ENCODE data around the gene NLK. TPM values are rescaled to one million over a fixed set of nuclear protein-coding genes. Genes with fewer than 3 reads are reported as not detected.
"Not testable (repeated sequence)": the region's sequence is repeated elsewhere in the genome, so short reads cannot be mapped to it uniquely, and the experiment has no call there.

NLK gene
- total RNA-seq: 10 to 100 TPM in 1 of 2 donors, 1 to 10 TPM in 1; 8.2 to 11.6 TPM

GRCh38 chr17:28042657-28042720, at the start of gene NLK:
NLK (plus strand) TSS chr17:28042677; CDS start chr17:28042874, 197 bp downstream.
- no peaks in the 10 kb centered on the region for H3K27me3 Mint-ChIP-seq
- H3K36me3 Mint-ChIP-seq (ENCODE audit: low read depth): no peaks in the 10 kb centered on the region
- H3K4me1 Mint-ChIP-seq: peaks cover 43% of the 10 kb centered on the region
- no peak for ATAC-seq (replicated peaks)
- H3K9me3 Mint-ChIP-seq: no peaks in the 10 kb centered on the region
- peak within 1 kb of the TSS; percentile 66 for H3K27ac Mint-ChIP-seq
- H3K4me3 Mint-ChIP-seq: peak within 1 kb of the TSS; percentile 71

- H3K27ac Mint-ChIP-seq: no peak overlapping the region
- no peak for ATAC-seq (replicated peaks)
- H3K4me1 Mint-ChIP-seq: no peaks in the 10 kb centered on the region
- H3K27me3 Mint-ChIP-seq: peaks cover 5% of the 10 kb centered on the region
- no peaks in the 10 kb centered on the region for H3K36me3 Mint-ChIP-seq (ENCODE audit: low read depth)
- no peaks in the 10 kb centered on the region for H3K9me3 Mint-ChIP-seq
- no peak overlapping the region for H3K4me3 Mint-ChIP-seq
Observed at GRCh38 chr17:27993161-27993695, 49.2 kb upstream of the NLK start.

GRCh38 chr17:27993723-27994310, 48.7 kb upstream of the NLK start:
- Mint-ChIP-seq H3K27me3 (peaks cover 10% of the 10 kb centered on the region), H3K4me3 (no peak overlapping the region), H3K36me3 (ENCODE audit: low read depth) (no peaks in the 10 kb centered on the region), H3K27ac (no peak overlapping the region), H3K9me3 (no peaks in the 10 kb centered on the region), H3K4me1 (no peaks in the 10 kb centered on the region)
- ATAC-seq (replicated peaks): no peak

- no peak overlapping the region for H3K27ac Mint-ChIP-seq
- no peak for ATAC-seq (replicated peaks)
- H3K4me1 Mint-ChIP-seq: no peaks in the 10 kb centered on the region
- H3K36me3 Mint-ChIP-seq (ENCODE audit: low read depth): no peaks in the 10 kb centered on the region
- H3K4me3 Mint-ChIP-seq: no peak overlapping the region
- H3K27me3 Mint-ChIP-seq: peaks cover 11% of the 10 kb centered on the region
- no peaks in the 10 kb centered on the region for H3K9me3 Mint-ChIP-seq
Observed at GRCh38 chr17:27994586-27994985, 47.9 kb upstream of the NLK start.

- ATAC-seq (replicated peaks): no peak
- Mint-ChIP-seq H3K4me3 (no peak overlapping the region), H3K36me3 (ENCODE audit: low read depth) (no peaks in the 10 kb centered on the region), H3K4me1 (no peaks in the 10 kb centered on the region), H3K27ac (no peak overlapping the region), H3K9me3 (no peaks in the 10 kb centered on the region), H3K27me3 (peaks cover 13% of the 10 kb centered on the region)
Observed at GRCh38 chr17:27995554-27995953, 46.9 kb upstream of the NLK start.

DNA sequence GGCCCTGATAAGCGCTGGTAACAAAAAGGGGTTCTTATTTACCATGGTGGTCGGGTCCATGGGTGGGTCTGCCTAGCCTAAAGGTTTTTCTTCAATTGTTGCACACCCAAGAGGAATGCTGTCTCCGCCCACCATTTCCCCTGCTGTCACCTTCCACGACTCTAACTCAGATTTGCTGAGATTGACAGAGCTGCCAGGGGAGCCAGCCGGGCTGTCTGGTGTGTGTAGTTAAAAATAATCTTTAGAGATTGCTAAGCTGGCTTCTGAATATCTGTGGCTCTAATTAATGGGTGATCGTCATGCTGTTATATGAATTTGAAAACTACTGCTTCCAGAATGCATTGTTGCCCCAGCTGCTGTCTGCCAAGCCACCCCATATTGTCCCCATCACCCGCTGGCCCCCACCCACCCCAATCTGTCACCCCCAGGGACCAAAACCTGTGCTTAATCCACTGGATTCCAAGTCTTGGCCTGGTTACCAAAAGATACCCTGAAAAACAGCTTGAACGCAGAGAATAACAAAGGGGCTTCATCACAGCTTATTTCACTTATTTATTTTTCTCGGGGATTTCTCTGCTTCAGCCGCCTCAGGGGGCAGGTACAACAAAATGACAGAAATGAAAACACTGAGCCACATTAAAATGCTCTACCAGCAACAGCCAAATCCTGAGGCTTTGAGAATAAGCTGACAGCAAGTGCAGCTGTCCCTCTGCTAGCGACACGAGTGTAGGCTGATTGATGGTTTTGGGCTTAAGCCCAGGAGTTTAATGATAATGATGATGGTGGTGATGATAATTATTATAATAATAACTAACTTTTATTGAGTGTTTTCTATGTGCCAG, 46.1 kb upstream of the NLK start:
- Mint-ChIP-seq H3K27ac (no peak overlapping the region), H3K36me3 (ENCODE audit: low read depth) (no peaks in the 10 kb centered on the region), H3K27me3 (peaks cover 13% of the 10 kb centered on the region), H3K9me3 (no peaks in the 10 kb centered on the region), H3K4me3 (no peak overlapping the region), H3K4me1 (no peaks in the 10 kb centered on the region)
- ATAC-seq (replicated peaks): no peak

DNA sequence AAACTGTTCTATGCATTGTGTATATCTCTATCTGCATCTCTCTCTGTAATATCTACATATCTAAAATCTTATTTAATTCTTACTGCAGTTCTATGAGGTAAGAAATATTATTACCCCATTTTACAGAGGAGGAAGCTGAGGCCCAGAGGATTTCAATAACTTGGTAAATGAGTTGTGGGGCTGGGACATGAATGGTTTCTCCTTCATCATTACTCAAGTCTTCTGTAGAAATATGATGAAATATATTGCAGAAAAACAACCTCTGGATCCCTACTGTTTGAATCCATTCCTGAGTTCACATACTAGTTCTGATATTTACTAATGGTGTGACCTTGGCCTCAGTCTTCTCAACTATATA, 45.5 kb upstream of the NLK start:
- no peaks in the 10 kb centered on the region for H3K9me3 Mint-ChIP-seq
- no peaks in the 10 kb centered on the region for H3K4me1 Mint-ChIP-seq
- H3K27ac Mint-ChIP-seq: no peak overlapping the region
- H3K4me3 Mint-ChIP-seq: no peak overlapping the region
- no peaks in the 10 kb centered on the region for H3K36me3 Mint-ChIP-seq (ENCODE audit: low read depth)
- no peak for ATAC-seq (replicated peaks)
- H3K27me3 Mint-ChIP-seq: peaks cover 13% of the 10 kb centered on the region

GRCh38 chr17:27997522-27997921, 45.0 kb upstream of the NLK start:
- no peak for ATAC-seq (replicated peaks)
- Mint-ChIP-seq H3K36me3 (ENCODE audit: low read depth) (no peaks in the 10 kb centered on the region), H3K27me3 (peaks cover 13% of the 10 kb centered on the region), H3K4me3 (no peak overlapping the region), H3K4me1 (no peaks in the 10 kb centered on the region), H3K27ac (no peak overlapping the region), H3K9me3 (no peaks in the 10 kb centered on the region)

DNA sequence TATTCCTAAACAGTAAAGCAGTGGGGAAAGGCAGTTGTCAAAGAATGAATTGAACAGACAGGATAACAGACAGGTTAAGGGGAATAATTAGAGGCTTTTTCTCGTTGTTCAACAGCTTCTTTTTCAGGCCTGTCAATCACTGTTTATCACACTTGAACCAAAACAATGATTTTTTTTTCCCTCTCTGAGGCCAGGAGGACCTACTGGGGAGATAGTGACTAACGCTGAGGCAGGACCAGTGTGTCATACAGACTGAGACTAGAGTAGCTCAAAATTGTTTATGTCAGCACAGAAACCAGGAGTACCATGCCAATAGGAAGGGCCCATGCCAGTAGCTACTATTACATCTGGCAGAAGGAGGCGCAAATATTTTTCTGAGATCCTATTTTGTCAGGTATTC, 41.3 kb upstream of the NLK start:
- H3K27me3 Mint-ChIP-seq: peaks cover 9% of the 10 kb centered on the region
- H3K36me3 Mint-ChIP-seq (ENCODE audit: low read depth): no peaks in the 10 kb centered on the region
- peak; percentile 53 for ATAC-seq (replicated peaks)
- H3K27ac Mint-ChIP-seq: no peak overlapping the region
- no peaks in the 10 kb centered on the region for H3K9me3 Mint-ChIP-seq
- H3K4me3 Mint-ChIP-seq: no peak overlapping the region
- H3K4me1 Mint-ChIP-seq: no peaks in the 10 kb centered on the region

DNA sequence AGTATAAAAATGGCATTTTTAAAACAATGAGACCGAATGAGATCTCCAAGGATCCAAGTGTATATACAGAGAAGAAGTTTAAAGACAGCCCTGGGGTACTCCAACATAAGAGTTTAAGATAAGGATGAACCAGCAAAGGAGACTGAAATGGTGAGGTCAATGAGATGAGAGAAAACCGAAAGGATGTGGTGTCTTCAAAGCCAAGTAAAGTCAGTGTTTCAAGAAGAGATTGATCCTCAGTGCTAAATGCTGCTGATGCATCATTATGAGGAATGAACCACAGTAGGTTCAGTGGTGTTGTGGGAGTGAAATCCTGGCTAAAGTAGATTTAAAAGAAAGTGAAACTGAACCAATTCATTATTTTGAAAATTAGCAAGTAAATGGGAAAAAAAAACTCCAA, 38.1 kb upstream of the NLK start:
- Mint-ChIP-seq H3K27me3 (peaks cover 3% of the 10 kb centered on the region), H3K4me3 (no peak overlapping the region), H3K9me3 (no peaks in the 10 kb centered on the region), H3K36me3 (ENCODE audit: low read depth) (no peaks in the 10 kb centered on the region), H3K4me1 (no peaks in the 10 kb centered on the region), H3K27ac (no peak overlapping the region)
- ATAC-seq (replicated peaks): peak; percentile 78

DNA sequence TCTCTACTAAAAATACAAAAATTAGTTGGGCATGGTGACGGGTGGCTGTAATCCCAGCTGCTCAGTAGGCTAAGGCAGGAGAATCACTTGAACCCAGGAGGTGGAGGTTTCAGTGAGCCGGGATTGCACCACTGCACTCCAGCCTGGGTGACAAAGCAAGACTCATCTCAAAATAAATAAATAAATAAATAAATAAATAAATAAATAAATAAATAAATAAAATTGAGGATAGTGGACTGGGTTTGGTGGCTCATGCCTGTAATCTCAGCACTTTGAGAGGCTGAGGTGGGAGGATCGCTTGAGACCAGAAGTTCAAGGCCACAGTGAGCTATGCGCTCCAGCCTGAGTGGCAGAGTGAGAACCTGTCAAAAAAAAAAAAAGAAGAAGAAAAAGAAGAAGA, 34.6 kb upstream of the NLK start:
- not testable (repeated sequence) for H3K4me1 Mint-ChIP-seq; H3K9me3 Mint-ChIP-seq; H3K27me3 Mint-ChIP-seq; H3K36me3 Mint-ChIP-seq (ENCODE audit: low read depth); H3K27ac Mint-ChIP-seq; H3K4me3 Mint-ChIP-seq; ATAC-seq (replicated peaks)

DNA sequence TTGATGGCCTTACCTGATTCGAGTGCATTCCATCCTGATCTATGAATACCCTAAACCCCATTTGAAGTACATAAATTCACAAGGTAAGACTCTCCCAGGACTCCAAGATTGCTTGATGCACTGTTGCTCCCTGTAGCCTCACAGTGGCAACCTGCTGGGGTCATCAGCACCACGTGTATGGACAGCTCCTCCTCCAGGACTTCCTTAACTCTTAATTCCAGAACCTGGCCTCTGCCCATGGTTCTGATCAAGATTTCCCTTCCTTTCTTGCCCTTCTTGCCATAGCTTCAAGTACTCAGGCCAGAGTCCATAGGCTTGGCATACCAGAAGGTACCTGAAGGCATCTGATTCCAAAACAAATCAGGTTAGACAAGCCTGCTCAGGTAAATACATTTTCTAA, 34.0 kb upstream of the NLK start:
- ATAC-seq (replicated peaks): no peak
- no peaks in the 10 kb centered on the region for H3K27me3 Mint-ChIP-seq
- no peak overlapping the region for H3K4me3 Mint-ChIP-seq
- H3K4me1 Mint-ChIP-seq: no peaks in the 10 kb centered on the region
- no peaks in the 10 kb centered on the region for H3K36me3 Mint-ChIP-seq (ENCODE audit: low read depth)
- no peaks in the 10 kb centered on the region for H3K9me3 Mint-ChIP-seq
- no peak overlapping the region for H3K27ac Mint-ChIP-seq

DNA sequence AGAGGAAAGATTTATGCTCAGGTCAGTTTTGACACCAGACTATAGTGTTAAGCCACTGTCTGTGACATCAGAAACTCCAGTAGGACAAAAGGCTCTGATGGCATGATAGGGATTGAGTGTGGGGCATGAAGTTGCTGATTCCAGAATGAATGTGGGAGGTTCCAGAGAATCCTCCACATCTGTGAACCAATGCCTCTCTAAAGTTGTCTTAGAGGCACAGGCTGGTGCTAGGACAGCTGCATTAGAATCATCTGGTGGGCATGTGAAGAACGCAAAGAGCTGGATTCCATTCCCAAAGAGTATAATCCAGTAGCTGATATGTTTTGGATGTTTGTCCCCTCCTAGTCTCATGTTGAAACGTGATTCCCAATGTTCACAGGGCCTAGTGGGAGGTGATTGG, 32.1 kb upstream of the NLK start:
- Mint-ChIP-seq H3K27me3 (no peaks in the 10 kb centered on the region), H3K36me3 (ENCODE audit: low read depth) (no peaks in the 10 kb centered on the region), H3K9me3 (no peaks in the 10 kb centered on the region), H3K27ac (no peak overlapping the region), H3K4me1 (no peaks in the 10 kb centered on the region), H3K4me3 (no peak overlapping the region)
- no peak for ATAC-seq (replicated peaks)

DNA sequence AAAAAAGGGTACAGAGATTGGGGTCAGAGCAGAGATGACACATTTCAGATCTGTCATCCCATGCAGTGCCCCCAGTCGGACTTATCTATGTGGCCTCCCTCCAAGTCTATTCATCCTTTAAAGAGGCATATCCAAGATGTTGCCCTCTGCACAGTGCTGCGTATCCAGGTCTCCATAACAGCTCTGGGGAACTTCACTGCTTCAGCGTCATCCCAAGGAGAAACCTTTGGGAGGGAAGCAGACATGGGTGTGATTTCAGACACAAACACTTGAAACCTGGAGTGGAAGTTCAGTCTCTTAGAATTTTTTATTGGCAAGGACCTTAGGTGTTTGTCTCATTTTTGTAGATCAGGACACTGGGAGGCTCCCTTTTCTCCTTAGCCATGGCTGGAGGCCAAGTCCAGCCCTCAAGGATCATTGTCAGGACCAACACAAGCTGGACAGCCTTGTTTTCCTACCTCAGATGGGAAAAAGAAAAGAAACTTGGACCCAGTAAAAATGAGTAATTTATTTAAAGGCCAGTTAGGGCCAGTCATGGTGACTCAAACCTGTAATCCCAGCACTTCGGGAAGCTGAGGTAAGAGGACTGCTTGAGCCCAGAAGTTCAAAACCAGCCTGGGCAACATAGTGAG, 23.9 kb upstream of the NLK start:
- Mint-ChIP-seq H3K27ac (no peak overlapping the region), H3K4me3 (no peak overlapping the region), H3K36me3 (ENCODE audit: low read depth) (no peaks in the 10 kb centered on the region), H3K27me3 (peaks cover 19% of the 10 kb centered on the region), H3K4me1 (no peaks in the 10 kb centered on the region), H3K9me3 (no peaks in the 10 kb centered on the region)
- no peak for ATAC-seq (replicated peaks)

DNA sequence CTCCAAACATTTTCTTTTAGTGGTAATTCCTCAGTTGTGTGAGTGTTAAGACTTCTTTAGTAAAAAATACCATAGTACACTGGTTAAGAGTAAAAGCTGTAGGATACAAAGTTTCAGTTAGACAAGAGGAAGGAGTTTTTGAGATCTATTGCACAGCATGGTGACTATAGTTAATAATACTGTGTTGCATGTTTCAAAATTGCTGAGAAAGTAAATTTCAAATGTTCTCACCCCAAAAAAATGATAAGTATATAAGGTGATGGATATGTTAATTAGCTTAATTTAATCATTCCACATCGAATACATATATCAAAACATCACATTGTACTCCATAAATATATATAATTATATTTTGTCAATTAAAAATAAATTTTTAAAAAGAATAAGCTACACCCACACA, 22.0 kb upstream of the NLK start:
- no peak for ATAC-seq (replicated peaks)
- Mint-ChIP-seq H3K36me3 (ENCODE audit: low read depth) (no peaks in the 10 kb centered on the region), H3K27ac (no peak overlapping the region), H3K4me1 (no peaks in the 10 kb centered on the region), H3K27me3 (peaks cover 19% of the 10 kb centered on the region), H3K4me3 (no peak overlapping the region), H3K9me3 (no peaks in the 10 kb centered on the region)

All from activated T-helper 17 cell treated with anti-CD3 and anti-CD28 coated beads, Interleukin-2, amount 50 U/mL, for 72 hours (primary cell).